ENCODE data around the gene GSTK1.

DNA sequence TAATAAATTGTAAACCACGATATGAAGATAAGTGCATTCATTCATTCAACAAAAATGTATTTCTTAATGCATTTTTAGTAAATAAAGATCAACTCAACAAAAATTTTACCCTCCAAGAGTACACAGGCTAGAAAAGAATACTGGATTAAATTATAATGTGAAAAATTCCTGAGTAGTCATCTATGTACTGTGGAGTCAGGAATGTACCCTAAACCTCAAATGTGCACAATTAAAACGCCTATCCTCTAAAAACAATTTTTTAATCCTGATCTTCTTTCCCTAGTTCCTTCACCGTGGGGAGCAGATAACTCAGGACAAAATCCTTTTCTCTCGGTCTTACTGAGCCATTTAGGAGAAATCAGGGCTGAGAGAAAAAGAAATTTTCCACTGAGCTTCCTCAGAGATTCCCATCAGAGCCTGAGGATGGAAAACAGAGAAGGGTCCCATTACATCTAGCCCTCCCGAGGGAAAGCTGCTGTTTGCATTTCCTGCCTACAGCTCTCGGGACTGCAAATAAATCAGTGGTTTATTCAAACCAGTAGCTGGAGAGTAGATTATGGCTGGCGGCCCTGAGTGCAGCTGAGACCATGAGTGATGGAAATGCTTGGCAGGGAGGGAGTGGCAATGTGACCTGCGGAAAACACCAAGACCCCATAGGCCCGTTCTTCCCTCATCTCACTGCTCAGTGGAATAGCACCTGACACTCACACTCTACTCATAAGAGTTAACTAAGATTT is 34.0 kb upstream of the GSTK1 start:
- TF ChIP-seq, protein P1, sequence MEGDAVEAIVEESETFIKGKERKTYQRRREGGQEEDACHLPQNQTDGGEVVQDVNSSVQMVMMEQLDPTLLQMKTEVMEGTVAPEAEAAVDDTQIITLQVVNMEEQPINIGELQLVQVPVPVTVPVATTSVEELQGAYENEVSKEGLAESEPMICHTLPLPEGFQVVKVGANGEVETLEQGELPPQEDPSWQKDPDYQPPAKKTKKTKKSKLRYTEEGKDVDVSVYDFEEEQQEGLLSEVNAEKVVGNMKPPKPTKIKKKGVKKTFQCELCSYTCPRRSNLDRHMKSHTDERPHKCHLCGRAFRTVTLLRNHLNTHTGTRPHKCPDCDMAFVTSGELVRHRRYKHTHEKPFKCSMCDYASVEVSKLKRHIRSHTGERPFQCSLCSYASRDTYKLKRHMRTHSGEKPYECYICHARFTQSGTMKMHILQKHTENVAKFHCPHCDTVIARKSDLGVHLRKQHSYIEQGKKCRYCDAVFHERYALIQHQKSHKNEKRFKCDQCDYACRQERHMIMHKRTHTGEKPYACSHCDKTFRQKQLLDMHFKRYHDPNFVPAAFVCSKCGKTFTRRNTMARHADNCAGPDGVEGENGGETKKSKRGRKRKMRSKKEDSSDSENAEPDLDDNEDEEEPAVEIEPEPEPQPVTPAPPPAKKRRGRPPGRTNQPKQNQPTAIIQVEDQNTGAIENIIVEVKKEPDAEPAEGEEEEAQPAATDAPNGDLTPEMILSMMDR (conservative IDR thresholded peaks at IDR 0.05): no peak
- no peak for TF ChIP-seq EZH2 (IDR thresholded peaks at IDR 0.05; ENCODE audit: low read depth)

Data from PC-9 (cell line).